ENCODE data around the gene CAMKMT.
A peak's percentile ranks its signal among the peaks of the same experiment; 100 is the strongest.
"Not testable (repeated sequence)": the region's sequence is repeated elsewhere in the genome, so short reads cannot be mapped to it uniquely, and the experiment has no call there.

Gene CAMKMT

DNA sequence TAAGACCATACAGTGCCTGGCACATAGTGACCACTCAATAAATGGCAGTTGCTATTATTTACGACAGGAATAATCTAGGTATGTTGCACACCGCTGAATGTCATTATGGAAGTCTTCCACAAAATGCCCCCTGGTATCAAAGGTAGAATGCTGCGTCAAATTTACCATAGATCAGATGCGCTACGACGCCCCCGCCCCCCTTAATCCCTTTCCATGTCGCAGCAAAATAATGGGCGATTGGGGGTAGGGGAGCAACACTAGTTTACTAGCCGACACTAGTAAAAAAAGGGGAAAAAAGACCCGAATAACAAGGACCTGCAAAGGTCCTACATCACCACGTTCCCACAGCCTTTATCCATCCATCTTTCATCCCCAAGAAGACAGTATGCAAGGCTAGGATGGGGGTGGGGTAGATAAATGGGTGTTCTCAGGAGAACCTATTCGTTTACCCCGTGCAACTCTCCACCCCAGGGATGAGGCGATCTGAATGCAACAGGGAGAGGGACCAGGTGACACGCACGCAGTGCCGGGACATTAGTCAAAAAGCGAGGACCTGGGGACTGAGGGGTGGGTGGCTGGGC lies 908 bp upstream of the CAMKMT start:
- no peak for DNase-seq (ENCODE audit: low read depth in 2 of 2)

DNA sequence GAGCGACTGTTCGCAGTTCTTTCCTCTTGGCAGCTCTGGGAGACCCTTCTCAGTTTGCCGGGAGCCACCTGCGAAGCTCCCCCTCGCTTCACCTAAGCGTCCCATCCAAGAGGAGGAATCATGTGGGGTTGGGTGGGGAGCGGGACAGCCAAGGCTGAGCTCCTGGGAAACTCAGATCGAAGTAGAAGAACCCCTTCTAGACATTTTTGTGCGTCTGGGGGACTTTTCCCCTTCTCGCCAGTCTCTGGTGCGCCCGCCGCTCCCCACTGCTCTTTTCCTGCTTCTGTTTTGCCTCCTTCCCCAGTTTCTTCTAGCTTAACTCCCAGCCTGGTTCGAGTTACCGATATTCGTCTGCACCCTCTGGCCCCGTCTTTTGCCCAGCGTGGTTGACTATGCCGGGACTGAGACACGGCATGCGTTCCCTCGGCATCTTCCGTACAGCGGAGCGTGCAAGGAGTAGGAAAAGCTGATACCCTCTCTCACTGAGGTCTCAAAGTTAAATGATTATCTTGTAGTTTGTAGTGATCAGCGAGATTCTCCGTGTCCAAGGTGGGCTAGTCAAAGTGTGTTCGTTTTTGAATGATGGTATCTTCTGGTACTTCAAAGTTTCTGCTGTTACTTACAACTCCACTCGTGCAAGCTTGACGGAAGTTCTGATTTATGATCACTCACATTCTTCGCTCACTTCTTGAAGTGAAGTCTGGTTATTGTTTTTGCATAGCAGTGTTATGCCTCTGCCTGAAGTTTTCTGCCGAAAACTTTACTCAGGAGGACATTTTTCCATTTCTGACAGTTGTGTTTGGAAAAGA lies 664 bp downstream of the CAMKMT start:
- DNase-seq (ENCODE audit: low read depth in 2 of 2), result peak in 1 of 2 donors; percentile 17

DNA sequence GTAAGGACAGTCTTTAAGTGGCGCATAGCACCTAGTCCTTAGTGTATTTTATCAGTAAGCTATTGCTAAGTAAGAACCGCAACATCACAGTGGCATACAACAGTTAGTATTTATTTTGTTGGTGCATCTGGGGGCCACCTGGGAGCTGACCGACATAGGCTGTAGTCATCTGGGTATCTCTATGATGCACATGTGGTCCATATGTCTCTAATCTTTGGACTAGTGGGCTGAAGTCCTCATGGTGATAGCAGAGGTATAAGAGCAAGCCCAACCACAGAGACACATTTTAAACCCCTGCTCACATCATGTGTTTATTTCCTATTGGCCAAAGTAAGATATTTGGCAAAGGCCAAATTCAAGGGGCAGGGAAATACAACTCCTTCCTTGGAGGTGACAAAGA lies 2.9 kb downstream of the CAMKMT start:
- no peak for DNase-seq (ENCODE audit: low read depth in 2 of 2)

DNA sequence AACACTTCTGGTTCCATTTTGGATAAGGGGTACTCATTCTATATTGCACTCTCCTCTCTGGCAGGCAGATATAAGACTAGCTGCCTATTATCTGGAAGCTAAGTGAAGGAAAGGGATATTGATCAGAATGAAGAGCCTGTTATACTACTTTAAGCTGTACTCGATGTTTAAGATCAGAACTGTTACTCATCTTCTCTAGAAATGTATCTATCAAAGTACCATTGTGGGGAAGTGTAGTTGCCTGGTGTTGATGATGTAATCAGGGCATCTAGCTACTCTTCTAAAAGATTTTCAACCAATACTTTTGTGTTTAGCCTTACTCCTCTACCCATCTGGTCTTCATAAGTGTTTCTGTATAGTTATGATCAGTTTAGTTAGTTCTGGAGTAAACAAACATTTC lies 5.8 kb downstream of the CAMKMT start:
- DNase-seq (ENCODE audit: low read depth in 2 of 2), result no peak

DNA sequence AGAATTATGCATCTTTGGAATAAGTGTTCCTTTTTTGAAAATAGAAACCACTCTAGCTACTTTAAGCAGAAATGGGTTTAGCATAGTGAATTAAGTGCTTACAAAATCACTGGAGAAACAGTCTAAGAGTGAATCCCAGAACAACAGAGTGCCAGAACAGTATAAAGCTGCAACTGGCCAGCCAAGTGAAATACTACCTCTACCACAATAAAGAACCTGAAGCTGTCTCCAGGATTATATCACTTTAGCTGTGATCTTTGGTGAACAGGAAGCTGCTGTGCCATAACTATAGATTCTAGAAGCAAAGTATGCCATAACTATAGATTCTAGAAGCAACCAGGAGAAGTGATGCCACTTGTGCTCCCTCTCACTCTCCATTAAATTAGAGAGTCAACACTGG lies 7.6 kb downstream of the CAMKMT start:
- no peak for DNase-seq (ENCODE audit: low read depth in 2 of 2)

DNA sequence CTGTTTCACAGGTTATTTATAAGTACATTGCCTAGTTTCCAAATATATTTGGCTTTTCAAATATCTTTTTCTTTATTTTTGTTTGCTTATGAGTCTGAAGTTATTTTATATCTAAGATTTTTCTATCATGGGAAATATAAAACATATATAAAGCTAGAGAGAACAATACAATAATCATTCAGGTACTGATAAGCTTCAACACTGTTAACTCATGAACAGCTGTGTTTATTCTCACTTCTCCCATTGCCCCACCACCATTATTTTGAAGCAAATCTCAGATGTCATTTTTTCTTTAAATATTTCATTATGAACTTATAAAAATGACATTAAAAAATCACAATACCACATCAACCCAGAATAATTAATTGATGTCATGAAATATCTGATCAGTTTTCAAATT lies 9.7 kb downstream of the CAMKMT start:
- no peak for DNase-seq (ENCODE audit: low read depth in 2 of 2)

DNA sequence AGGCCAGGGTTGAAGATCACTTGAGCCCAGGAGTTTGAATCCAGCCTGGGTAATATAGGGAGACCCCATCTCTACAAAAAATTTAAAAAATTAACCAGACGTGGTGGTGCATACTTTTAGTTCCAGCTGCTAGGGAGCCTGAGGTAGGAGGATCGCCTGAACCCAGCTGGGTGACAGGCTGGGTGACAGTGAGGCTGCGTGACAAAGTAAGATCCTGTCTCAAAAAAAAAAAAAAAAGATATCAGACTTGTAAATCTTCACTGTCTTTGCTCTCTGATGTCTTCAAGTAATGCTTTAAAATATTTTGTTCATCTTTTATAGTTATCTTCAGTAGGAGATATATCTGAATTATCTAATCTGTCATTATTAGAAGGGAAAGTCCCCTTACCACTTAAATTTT lies 10.5 kb downstream of the CAMKMT start:
- no peak for DNase-seq (ENCODE audit: low read depth in 2 of 2)

DNA sequence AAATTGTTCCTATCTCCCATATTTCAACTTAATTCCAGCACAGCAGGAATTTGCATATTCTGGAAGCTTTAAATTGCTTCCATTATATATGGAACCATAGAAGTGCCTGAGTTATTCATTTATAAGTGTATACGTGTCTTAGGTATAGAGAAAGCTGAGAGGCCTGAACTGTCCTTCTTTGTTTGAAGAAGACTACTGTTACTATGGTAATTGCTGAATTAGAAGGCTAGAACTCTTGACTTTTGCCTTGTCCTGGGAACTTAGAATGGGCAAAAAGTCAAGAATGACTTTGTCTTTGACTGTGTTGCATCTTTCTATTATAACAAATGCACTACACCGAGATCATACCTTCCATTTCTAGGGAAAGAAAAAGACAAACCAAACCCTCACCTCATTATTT lies 15.7 kb downstream of the CAMKMT start:
- DNase-seq (ENCODE audit: low read depth in 2 of 2), result no peak

DNA sequence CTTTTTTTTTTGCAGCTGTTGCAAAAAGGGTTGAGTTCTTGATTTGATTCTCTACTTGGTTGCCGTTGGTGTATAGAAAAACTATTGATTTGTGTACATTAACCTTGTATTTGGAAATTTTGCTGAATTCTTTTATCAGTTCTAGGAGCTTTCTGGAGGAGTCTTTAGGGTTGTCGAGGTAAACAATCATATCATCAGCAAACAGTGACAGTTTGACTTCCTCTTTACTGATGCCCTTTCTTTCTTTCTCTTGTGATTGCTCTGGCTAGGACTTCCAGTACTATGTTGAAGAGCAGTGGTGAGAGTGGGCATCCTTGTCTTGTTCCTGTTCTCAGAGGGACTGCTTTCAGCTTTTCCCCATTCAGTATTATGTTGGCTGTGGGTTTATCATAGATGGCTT lies 23.5 kb downstream of the CAMKMT start:
- DNase-seq (ENCODE audit: low read depth in 2 of 2), result not testable (repeated sequence)

DNA sequence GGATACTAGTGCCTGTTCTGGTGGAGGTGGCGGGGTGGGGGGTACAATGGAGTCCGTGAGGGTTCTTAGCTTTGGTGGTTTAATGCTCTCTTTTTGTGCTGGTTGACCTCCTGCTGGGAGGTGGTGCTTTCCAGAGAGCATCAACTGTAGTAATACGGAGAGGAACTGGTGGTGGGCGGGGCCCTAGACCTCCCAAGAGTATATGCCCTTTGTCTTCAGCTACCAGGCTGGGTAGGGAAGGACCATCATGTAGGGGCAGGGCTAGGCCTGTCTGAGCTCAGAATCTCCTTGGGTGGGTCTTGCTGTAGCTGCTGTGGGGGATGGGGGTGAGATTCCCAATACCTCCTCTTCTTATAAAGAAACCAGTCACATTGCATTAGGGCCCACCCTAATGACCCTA lies 27.1 kb downstream of the CAMKMT start:
- no peak for DNase-seq (ENCODE audit: low read depth in 2 of 2)

DNA sequence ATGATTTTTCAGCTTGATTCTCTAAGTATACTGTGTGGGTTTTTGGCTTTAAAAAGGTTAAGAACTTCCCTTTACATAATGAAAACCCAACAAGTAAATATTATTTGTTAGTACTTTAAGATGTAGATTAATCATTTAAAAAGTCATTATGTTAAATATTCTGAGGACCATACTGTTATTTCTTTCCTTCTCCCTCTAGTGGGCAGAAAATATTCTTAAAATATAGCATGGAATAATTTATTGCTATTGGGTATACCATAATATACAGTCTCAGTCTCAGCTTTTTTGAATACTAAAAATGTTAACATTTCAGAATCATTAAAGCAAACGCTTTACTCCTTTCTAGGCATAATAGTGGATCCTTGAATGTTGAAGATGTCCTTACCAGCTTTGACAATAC lies 28.1 kb downstream of the CAMKMT start:
- no peak for DNase-seq (ENCODE audit: low read depth in 2 of 2)

DNA sequence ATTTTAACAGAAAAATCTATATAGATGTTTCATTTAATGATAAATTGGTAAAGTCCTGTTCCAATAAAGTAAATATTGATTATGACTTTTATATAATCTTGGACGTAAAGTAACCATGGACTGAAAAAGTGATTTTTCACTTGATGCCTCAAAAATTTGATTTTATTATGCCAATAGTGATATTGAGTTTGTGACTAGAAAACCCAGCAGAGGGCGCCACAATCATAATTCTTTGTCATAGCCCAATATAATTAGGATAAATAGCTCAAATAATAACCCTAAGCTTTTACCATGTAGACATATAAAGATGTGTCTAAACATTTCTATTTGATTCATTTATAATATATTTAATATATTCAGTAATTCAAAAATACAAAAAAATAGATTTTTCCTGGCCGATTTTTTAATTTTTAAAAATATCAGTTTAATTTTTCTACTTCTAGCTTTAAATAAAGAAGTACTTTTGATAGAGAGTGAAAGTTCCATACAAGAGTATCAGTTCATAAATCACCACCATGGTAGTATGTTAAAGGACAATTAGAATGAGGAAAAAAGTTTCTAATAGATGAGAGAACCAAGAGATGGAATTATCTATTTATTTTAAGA lies 30.7 kb downstream of the CAMKMT start:
- peak in 1 of 2 donors; percentile 22 for DNase-seq (ENCODE audit: low read depth in 2 of 2)

DNA sequence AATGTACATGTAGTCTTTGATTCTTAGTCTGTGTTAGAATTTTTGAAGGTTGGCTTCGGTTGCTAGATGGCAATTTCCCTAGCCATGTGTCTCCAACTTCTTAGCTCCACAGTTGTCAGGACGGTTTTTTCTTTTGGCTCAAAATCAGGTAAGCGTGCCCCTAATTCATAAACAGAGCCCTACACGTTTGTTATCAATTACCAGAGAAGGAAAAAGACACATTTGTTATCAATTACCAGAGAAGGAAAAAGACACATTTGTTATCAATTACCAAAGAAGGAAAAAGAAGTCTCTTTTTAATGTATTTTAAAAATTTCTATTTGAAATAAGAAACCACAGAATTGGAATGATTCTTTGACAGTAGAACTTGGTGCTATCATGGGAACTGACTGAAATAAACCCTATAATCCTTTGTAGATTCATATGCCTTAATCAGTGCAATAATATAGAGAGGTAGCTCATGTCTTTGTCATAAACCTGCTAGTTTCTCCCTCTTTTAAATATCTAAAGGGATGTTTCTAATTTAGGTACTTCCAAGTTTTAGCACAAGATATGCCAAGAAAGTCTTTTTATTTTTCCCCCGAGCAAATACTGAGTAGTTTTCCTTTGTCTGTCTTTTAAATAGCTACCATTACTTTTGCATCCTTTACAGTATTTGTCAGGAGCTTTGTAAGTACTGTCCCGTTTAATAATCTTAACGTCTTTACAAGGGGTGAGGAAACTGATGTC lies 35.9 kb downstream of the CAMKMT start:
- DNase-seq (ENCODE audit: low read depth in 2 of 2), result no peak

DNA sequence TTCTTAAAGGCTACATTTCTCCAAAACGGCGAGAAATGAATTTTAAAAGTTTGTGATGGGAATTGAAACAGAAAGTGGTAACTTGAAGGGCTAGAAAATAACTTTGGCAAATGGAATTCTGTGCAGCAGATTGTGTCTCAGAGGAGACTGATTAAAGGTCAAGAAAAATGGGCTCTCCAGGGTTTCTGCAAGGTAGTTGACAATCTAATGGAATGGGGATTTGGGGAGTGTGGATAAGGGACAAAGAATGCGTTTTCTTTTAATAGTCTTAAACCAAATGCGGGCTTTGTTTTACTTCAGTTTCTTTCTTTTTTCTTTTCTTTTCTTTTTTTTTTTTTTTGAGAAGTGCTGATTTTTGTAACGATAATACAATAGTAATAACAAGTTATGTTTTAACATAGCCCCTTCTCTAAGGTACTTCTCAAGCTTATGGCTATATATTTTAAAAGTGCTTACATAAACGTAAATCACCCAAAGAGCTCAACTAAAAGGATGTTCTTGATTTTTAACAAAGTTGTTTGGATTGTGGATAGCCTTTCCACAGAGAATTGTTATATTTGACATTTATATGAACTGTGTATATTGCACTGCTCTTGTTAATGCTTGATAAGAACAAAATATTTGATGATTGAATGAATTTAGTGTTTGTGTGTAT lies 36.6 kb downstream of the CAMKMT start:
- DNase-seq (ENCODE audit: low read depth in 2 of 2), result no peak

DNA sequence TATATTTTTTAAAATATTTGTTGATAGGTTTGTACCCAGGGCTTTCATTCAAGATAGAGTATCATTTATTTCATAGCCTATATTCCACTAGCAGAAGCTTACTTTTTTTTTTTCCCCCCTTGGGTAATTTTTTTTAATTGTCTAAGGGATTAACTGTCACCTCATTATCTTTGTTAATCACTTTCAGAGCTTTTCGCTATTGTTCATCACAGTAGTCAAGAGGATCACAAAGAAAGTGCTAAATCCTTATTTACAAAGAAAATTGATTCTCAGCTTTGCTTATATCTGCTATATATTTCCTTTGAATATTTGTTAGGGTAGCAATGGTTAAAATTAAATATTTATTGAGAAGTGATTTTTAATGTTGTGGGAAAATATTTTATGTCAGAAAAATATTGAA lies 59.0 kb downstream of the CAMKMT start:
- no peak for DNase-seq (ENCODE audit: low read depth in 2 of 2)

DNA sequence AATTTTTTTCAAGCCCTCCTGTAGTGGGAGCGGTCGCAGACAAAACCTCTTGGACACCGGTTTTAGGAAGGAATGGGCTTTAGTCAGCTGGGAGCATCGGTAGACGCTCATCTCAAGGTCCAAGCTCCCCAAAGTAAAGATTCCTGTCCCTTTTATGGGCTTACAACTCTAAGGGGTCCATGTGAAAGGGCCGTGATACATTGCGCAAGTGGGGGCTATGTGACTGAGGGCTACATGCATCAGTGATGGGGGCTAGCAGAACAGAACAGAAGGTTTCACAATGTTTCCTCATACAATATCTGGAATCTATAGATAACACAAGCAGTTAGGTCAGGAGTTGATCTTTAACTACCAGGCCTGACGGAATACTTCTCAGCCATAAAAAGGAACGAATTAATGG lies 62.5 kb downstream of the CAMKMT start:
- no peak for DNase-seq (ENCODE audit: low read depth in 2 of 2)

DNA sequence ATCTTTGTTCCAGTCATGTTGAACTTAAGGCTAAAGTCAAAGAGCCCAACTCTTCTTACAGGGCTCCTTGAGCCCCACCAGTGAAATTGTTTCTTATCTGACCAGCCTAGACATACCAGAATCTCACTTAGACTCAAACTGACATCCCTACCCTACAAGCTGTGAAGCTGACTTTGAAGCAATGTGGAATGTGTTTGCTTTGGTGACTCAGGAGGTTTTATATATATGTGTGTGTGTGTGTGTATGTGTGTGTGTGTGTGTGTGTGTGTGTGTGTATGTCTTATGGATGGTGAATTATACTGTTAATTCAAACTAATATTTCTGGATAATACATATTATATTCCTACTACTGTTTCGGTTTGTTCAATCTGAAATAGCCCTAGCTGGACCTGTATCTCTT lies 67.3 kb downstream of the CAMKMT start:
- no peak for DNase-seq (ENCODE audit: low read depth in 2 of 2)

DNA sequence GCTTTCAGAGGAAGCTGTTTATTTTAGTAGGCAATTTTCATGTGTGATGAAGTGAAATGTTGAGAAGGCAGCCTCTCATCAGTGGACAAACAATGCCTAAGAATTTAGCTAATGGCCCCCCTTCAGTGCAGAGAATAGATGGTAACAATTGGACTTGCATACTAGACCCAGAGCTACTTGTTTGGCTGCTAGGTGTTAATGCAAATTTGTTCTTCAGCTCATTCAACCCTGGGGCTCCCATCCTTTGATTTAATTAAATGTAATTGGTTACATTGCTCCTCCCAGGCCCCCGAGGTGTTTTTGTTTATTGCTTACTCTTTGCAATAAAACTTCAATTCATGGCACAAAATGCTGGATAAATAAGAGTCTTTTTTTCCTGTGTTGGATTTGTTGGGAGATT lies 68.6 kb downstream of the CAMKMT start:
- no peak for DNase-seq (ENCODE audit: low read depth in 2 of 2)

DNA sequence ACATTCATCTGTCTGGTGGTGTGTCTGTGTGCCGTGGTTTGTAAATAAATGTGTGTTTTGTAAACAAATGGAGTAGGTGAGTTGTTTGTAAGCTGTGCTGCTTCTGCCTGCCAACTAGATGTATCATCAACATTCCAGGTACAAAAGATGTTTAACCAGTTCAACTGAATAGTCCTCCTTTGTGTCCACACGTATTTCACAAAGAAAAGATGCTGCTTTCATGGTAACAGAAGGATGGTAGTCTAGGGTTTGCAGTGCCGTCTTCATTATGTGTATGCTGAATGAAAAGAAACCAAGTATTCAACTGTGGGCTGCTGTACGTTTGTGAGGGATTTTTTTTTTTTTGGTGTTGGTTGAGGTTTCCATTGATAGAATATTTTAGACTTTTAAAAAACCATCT lies 72.1 kb downstream of the CAMKMT start:
- DNase-seq (ENCODE audit: low read depth in 2 of 2), result no peak

DNA sequence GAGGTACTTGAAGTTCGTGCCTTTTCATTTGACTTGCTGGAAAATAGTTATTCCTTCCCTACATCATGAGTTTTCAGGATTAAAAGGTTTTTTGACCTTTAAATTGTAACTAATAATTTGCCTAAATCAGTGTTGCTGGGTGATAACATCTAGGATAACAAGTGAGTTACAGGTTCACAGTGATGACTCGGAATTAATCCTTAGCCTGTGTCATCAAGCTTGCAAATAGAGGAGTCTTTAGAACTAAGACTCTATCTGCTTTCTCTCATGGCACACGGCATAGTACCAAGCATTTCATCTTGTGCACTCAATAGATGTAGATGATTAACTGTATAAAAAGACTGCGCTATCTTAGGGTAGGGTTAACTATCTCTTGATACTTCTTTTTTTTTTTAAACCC lies 79.5 kb downstream of the CAMKMT start:
- DNase-seq (ENCODE audit: low read depth in 2 of 2), result no peak

DNA sequence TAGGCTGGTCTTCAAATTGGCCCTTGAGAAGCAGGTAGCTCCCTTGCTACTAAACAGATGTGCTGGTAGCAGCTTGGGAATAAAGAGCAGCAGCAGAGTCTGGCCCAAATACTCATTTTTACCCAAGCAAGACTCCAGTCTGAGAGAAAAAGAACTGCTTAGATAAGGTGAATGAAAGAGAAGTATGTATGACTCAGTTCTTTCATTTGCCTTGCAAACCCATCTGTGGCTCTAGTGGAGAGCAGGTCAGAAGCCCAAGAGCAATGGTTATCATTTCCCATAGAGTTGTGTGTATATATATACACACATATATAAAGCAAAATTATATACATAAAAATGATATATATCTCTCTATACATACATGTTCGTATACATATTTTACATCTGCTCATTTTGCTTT lies 80.3 kb downstream of the CAMKMT start:
- DNase-seq (ENCODE audit: low read depth in 2 of 2), result no peak

DNA sequence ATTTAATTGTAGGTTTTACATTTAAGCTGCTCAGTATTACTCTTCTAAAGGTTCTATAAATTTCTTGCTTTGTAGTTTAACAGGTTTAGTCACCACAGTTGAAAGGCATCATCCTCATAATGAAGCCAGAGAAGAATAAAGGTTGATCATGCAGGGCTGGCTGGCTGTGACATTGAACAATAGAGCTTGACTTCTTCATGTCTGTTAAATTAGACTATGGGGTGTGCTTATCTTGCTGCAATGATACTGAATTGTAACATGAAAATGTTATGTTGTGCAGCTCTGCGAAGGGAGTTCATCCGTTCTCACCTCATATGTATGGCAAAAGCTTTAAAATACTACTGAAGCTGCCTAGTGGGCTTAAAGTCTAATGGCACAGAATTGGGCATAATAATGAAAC lies 81.8 kb downstream of the CAMKMT start:
- no peak for DNase-seq (ENCODE audit: low read depth in 2 of 2)

Data from stimulated activated CD8-positive, alpha-beta memory T cell treated with anti-CD3 and anti-CD28 coated beads, Interleukin-7, amount 100 ng/mL, for 4 hours (primary cell).